B cell (primary cell): ENCODE measurements around the gene SYNPR. TPM values are rescaled to one million over a fixed set of nuclear protein-coding genes. Genes with fewer than 3 reads are reported as not detected.

Experiments used
- ATAC-seq: fragments of 200-7000 bp; cut with Tn5 transposase; one replicate; pipeline ENCODE4 v1.10.0; 2021; ENCODE audit warnings: low read depth, mild to moderate bottlenecking, moderate number of reproducible peaks, moderate library complexity
- CTCF ChIA-PET: fragments of 350-600 bp; sonication (Branson Sonifier 250); formaldehyde crosslinking; loops from one replicate; lab custom pipeline; 2021; ENCODE audit warnings: antibody characterized with exemption, inconsistent platforms; lab: Charles Lee
- POLR2A ChIA-PET: fragments of 350-600 bp; sonication (Branson Sonifier 250); formaldehyde crosslinking; loops from one replicate; lab custom pipeline; 2021; ENCODE audit warnings: antibody characterized with exemption; lab: Charles Lee
- DNase-seq: peaks from one replicate; pipeline ENCODE4 v3.0.0; 2013
- H2AFZ ChIP-seq: 2 replicates; pipeline ENCODE4 v1.6.1; 2012; ENCODE audit warnings: mild to moderate bottlenecking, low read depth, low read length; ENCODE audit not compliant: insufficient read depth, poor library complexity, severe bottlenecking
- H3K27ac ChIP-seq, 2 donors: 1 replicate in 1 of 2; 2 replicates in 1 of 2; pipeline ENCODE4 v1.5.1; 2012 to 2013; ENCODE audit warnings: low read length in 2 of 2, mild to moderate bottlenecking in 2 of 2, moderate library complexity in 1 of 2
- H3K27me3 ChIP-seq, 4 experiments: fragments of 200-600 bp in 1 of 4; sonication (generic) in 1 of 4; replicated peaks in 1 of 4; 1 replicate in 2 of 4; 2 replicates in 2 of 4; pipeline versions ENCODE4 v1.6.1 to v1.7.0; 2013 to 2016; ENCODE audit warnings: low read length in 3 of 4, mild to moderate bottlenecking in 2 of 4, mixed read lengths in 1 of 4, moderate library complexity in 1 of 4; ENCODE audit not compliant: insufficient read depth in 4 of 4, control insufficient read depth in 3 of 4; ENCODE audit errors: control extremely low read depth in 1 of 4
- H3K36me3 ChIP-seq, 2 experiments: replicated peaks in 1 of 2; 1 replicate in 1 of 2; 2 replicates in 1 of 2; pipeline versions ENCODE4 v1.6.1 to v1.7.1; 2013; ENCODE audit warnings: low read length in 1 of 2; ENCODE audit not compliant: insufficient read depth in 2 of 2, control insufficient read depth in 1 of 2; ENCODE audit errors: control extremely low read depth in 1 of 2, extremely low read depth in 1 of 2
- H3K4me1 ChIP-seq, 2 donors: fragments of 200-600 bp in 1 of 2; sonication (generic) in 1 of 2; 1 replicate in 1 of 2; 2 replicates in 1 of 2; pipeline versions ENCODE4 v1.5.1 to v1.6.1; 2013 to 2017; ENCODE audit warnings: low read length in 2 of 2; ENCODE audit not compliant: control insufficient read depth in 2 of 2, insufficient read depth in 2 of 2
- H3K4me2 ChIP-seq: replicated peaks from 2 replicates; pipeline ENCODE3; 2012; ENCODE audit warnings: mild to moderate bottlenecking, low read depth, low read length; ENCODE audit not compliant: poor library complexity, severe bottlenecking
- H3K4me3 ChIP-seq, 5 experiments: fragments of 200-600 bp in 1 of 5; sonication (generic) in 1 of 5; 1 replicate in 3 of 5; 2 replicates in 2 of 5; pipeline versions ENCODE4 v1.5.1 to v1.7.0; 2011 to 2016; ENCODE audit warnings: low read length in 4 of 5, mild to moderate bottlenecking in 4 of 5, low read depth in 2 of 5, control low read depth in 1 of 5, moderate library complexity in 1 of 5; ENCODE audit not compliant: insufficient read depth in 1 of 5; ENCODE audit errors: control extremely low read depth in 1 of 5, extremely low read depth in 1 of 5
- H3K79me2 ChIP-seq: fragments of 200-600 bp; sonication (generic); one replicate; pipeline ENCODE4 v1.6.0; 2016; ENCODE audit warnings: low read length; ENCODE audit not compliant: control insufficient read depth, insufficient read depth
- H3K9ac ChIP-seq: fragments of 200-600 bp; sonication (generic); 2 replicates; pipeline ENCODE4 v1.6.1; 2017; ENCODE audit warnings: mild to moderate bottlenecking, low read length, moderate library complexity
- H3K9me3 ChIP-seq, 3 donors: one replicate each; pipeline versions ENCODE4 v1.6.1 to v1.7.1; 2013; ENCODE audit warnings: low read length in 2 of 3; ENCODE audit not compliant: control insufficient read depth in 2 of 3, insufficient read depth in 1 of 3; ENCODE audit errors: control extremely low read depth in 1 of 3
- H4K20me1 ChIP-seq: 2 replicates; pipeline ENCODE4 v1.6.0; 2012; ENCODE audit warnings: mild to moderate bottlenecking, low read length; ENCODE audit not compliant: insufficient read depth, control insufficient read depth, poor library complexity, severe bottlenecking
- H3K27ac Mint-ChIP-seq: one replicate; pipeline ENCODE4 v1.8.0; 2021; ENCODE audit warnings: mixed read lengths
- H3K27me3 Mint-ChIP-seq: one replicate; pipeline ENCODE4 v1.8.0; 2021; ENCODE audit warnings: mixed read lengths
- H3K4me1 Mint-ChIP-seq: one replicate; pipeline ENCODE4 v1.8.0; 2021; ENCODE audit warnings: mixed read lengths
- H3K4me3 Mint-ChIP-seq: one replicate; pipeline ENCODE4 v1.8.0; 2021; ENCODE audit warnings: mixed read lengths
- H3K9me3 Mint-ChIP-seq: one replicate; pipeline ENCODE4 v1.8.0; 2022; ENCODE audit warnings: mixed read lengths; ENCODE audit not compliant: insufficient read depth
- CTCF ChIP-seq: fragments of 200-600 bp; IDR thresholded peaks from one replicate; pipeline ENCODE4 v1.8.0; 2022; ENCODE audit warnings: antibody characterized with exemption, mild to moderate bottlenecking
- EZH2 ChIP-seq: IDR thresholded peaks from 2 replicates; pipeline ENCODE4 v1.6.1; 2012; ENCODE audit warnings: borderline replicate concordance, low read depth, mild to moderate bottlenecking, moderate library complexity, low read length; ENCODE audit not compliant: insufficient read depth, poor library complexity, severe bottlenecking
- WGBS: methylation state at CpG from one replicate; pipeline ENCODE4 v1.1.5; 2013; ENCODE audit warnings: missing lambda C conversion rate; ENCODE audit not compliant: insufficient coverage; 5-methylcytosine and 5-hydroxymethylcytosine counted together
- intact Hi-C: fragments of 100-400 bp; cut with micrococcal nuclease; formaldehyde crosslinking; loops from one replicate; pipeline ENCODE4 v1.10.0; 2022
- polyA plus RNA-seq: library from polyadenylated mRNA; depleted of rRNA; stranded (reverse); fragments of >200 nt; gene quantifications from 2 replicates; pipeline ENCODE4 v1.2.3, GENCODE V29; 2012
- total RNA-seq, 2 donors: library from RNA; stranded (reverse); fragments of 120-200 nt in 1 of 2; gene quantifications; 1 replicate in 1 of 2; 2 replicates in 1 of 2; pipeline versions ENCODE4 v1.2.3 to v1.2.4, GENCODE V29; 2013 to 2022

Gene SYNPR
- total and polyA plus RNA-seq, 2 donors (not counting 1 experiment from before 2014, with no cell fraction given): not detected

DNA sequence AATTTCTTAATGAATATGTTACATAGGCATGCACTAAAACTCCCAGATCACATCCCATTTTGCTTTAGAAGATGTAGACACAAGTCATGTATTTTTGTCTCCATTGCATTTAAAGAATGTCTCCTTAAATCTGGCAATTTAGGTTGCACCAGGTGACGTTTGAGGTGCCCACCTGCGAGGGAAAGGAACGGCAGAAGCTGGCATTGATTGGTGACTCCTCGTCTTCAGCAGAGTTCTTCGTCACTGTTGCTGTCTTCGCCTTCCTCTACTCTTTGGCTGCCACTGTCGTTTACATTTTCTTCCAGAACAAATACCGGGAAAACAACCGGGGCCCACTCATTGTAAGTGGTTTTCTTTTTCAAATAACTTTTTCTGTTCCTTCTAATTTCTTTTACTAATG lies 278.3 kb downstream of the SYNPR start:
- Histone ChIP-seq H4K20me1 (no peaks in the 10 kb centered on the region), H3K9ac (no peak overlapping the region), H3K4me1 (no peaks in the 10 kb centered on the region), H3K9me3 (peaks cover 0 to 3% (median 0%) of the 10 kb centered on the region in 3 donors), H3K4me2 (no peak overlapping the region), H3K36me3 (no peaks in the 10 kb centered on the region), H3K79me2 (no peaks in the 10 kb centered on the region), H3K4me3 (no peak overlapping the region), H3K27ac (no peak overlapping the region), H3K27me3 (no peaks in the 10 kb centered on the region), H2AFZ (no peak overlapping the region)
- no peaks in the 10 kb centered on the region for H3K9me3 Mint-ChIP-seq
- 83% methylated on average over 5 of the region's 9 CpGs for WGBS
- H3K4me1 Mint-ChIP-seq: no peaks in the 10 kb centered on the region
- H3K27me3 Mint-ChIP-seq: no peaks in the 10 kb centered on the region
- H3K27ac Mint-ChIP-seq: no peak overlapping the region
- DNase-seq (no peak), ATAC-seq (no peak)
- no peak overlapping the region for H3K4me3 Mint-ChIP-seq
- ChIA-PET CTCF (no interaction called here), POLR2A (no interaction called here)
- TF ChIP-seq CTCF: no peak
- no peak for TF ChIP-seq EZH2
- intact Hi-C loops: no loop called here

- Histone ChIP-seq H2AFZ (no peak overlapping the region), H3K9me3 (peaks cover 0 to 3% (median 0%) of the 10 kb centered on the region in 3 donors), H3K27ac (no peak overlapping the region), H3K4me2 (no peak overlapping the region), H4K20me1 (no peaks in the 10 kb centered on the region), H3K4me1 (no peaks in the 10 kb centered on the region), H3K36me3 (no peaks in the 10 kb centered on the region), H3K27me3 (no peaks in the 10 kb centered on the region), H3K4me3 (no peak overlapping the region), H3K79me2 (no peaks in the 10 kb centered on the region), H3K9ac (no peak overlapping the region)
- H3K27ac Mint-ChIP-seq: no peak overlapping the region
- POLR2A ChIA-PET: no interaction called here
- DNase-seq (no peak), ATAC-seq (no peak)
- no peaks in the 10 kb centered on the region for H3K9me3 Mint-ChIP-seq
- intact Hi-C loops: no loop called here
- H3K27me3 Mint-ChIP-seq: no peaks in the 10 kb centered on the region
- H3K4me1 Mint-ChIP-seq: no peaks in the 10 kb centered on the region
- CTCF ChIA-PET: no interaction called here
- H3K4me3 Mint-ChIP-seq: no peak overlapping the region
- TF ChIP-seq EZH2: no peak
- TF ChIP-seq CTCF: no peak
These were observed 279.8 kb downstream of the SYNPR start for GRCh38 chr3:63557912-63558311.
